H7 (cell line): ENCODE results near the gene CLIC3. TPM values are rescaled to one million over a fixed set of nuclear protein-coding genes. Genes with fewer than 3 reads are reported as not detected.

Source experiments
- DNase-seq: peaks from one replicate; pipeline ENCODE4 v3.0.0; 2012
- H3K27me3 ChIP-seq: 2 replicates; pipeline ENCODE4 v1.6.0; 2011; ENCODE audit warnings: mild to moderate bottlenecking, low read length; ENCODE audit not compliant: control insufficient read depth, insufficient read depth
- H3K36me3 ChIP-seq: replicated peaks from 2 replicates; pipeline ENCODE4 v1.5.1; 2011; ENCODE audit warnings: low read length; ENCODE audit not compliant: control insufficient read depth, insufficient read depth
- H3K4me3 ChIP-seq: 2 replicates; pipeline ENCODE4 v1.5.1; 2011; ENCODE audit warnings: low read depth, mild to moderate bottlenecking, control low read depth, low read length, moderate library complexity; ENCODE audit not compliant: insufficient read depth
- total RNA-seq: library from RNA; depleted of rRNA; stranded (reverse); fragments of >200 nt; shearing (Covaris generic); gene quantifications from 2 replicates; pipeline ENCODE4 v1.2.3, GENCODE V29; 2014

CLIC3 gene
- total RNA-seq, 1 experiment from 2014 or later = not detected

DNA sequence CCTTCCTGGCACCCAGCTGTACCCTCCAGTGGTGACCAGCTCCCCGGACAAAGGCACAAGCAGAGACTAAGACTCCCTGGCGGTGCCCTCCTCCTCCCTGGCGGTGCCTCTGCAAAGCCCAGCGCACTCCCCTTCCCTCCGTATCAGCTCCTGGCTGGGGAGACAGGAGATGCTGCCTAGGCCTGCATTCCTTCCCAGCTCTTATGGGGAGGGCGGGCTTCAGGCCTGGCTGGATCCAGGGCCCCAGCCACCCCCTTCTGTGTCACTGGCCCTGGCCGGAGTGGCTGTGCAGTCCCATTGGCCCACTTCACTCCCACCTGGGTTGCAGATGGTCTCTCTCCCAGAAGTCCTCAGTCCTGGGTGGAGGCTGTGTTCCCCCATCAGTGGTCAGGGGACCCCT lies 37.9 kb downstream of the CLIC3 start:
- Histone ChIP-seq H3K36me3 (no peaks in the 10 kb centered on the region), H3K4me3 (no peak overlapping the region), H3K27me3 (no peaks in the 10 kb centered on the region)
- DNase-seq = no peak

GRCh38 chr9:136957901-136958300 lies 38.5 kb downstream of the CLIC3 start:
- no peaks in the 10 kb centered on the region for H3K27me3 ChIP-seq
- H3K36me3 ChIP-seq = no peaks in the 10 kb centered on the region
- H3K4me3 ChIP-seq = no peak overlapping the region
- DNase-seq = no peak

GRCh38 chr9:136957461-136957860 lies 38.9 kb downstream of the CLIC3 start:
- no peak for DNase-seq
- H3K36me3 ChIP-seq = no peaks in the 10 kb centered on the region
- no peaks in the 10 kb centered on the region for H3K27me3 ChIP-seq
- no peak overlapping the region for H3K4me3 ChIP-seq

DNA sequence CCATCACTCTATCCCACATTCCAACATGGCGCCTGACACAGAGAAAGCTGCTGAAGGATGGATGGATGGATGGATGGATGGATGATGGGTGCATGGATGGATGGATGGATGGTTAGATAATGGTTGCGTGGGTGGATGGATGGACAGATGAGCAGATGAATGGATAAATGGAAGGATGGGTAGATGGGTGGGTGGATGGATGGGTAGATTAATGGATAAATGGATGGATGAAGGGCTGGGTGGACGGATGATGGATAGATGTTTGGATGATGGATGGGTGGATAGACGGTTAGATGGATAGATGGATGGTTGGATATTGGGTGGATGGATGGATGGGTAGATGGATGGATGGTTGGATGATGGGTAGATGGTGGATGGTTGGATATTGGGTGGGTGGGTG lies 39.8 kb downstream of the CLIC3 start:
- no peak for DNase-seq
- H3K36me3 ChIP-seq = no peaks in the 10 kb centered on the region
- H3K27me3 ChIP-seq = no peaks in the 10 kb centered on the region
- H3K4me3 ChIP-seq = no peak overlapping the region

- no peaks in the 10 kb centered on the region for H3K36me3 ChIP-seq
- DNase-seq = no peak
- H3K4me3 ChIP-seq = no peak overlapping the region
- no peaks in the 10 kb centered on the region for H3K27me3 ChIP-seq
Measured at GRCh38 chr9:136955943-136956335, 40.4 kb downstream of the CLIC3 start.

GRCh38 chr9:136955202-136955942 lies 41.0 kb downstream of the CLIC3 start:
- no peak for DNase-seq
- H3K36me3 ChIP-seq = no peaks in the 10 kb centered on the region
- H3K4me3 ChIP-seq = no peak overlapping the region
- H3K27me3 ChIP-seq = no peaks in the 10 kb centered on the region

GRCh38 chr9:136954270-136955083 lies 41.9 kb downstream of the CLIC3 start:
- DNase-seq = no peak
- no peaks in the 10 kb centered on the region for H3K36me3 ChIP-seq
- no peaks in the 10 kb centered on the region for H3K27me3 ChIP-seq
- no peak overlapping the region for H3K4me3 ChIP-seq

DNA sequence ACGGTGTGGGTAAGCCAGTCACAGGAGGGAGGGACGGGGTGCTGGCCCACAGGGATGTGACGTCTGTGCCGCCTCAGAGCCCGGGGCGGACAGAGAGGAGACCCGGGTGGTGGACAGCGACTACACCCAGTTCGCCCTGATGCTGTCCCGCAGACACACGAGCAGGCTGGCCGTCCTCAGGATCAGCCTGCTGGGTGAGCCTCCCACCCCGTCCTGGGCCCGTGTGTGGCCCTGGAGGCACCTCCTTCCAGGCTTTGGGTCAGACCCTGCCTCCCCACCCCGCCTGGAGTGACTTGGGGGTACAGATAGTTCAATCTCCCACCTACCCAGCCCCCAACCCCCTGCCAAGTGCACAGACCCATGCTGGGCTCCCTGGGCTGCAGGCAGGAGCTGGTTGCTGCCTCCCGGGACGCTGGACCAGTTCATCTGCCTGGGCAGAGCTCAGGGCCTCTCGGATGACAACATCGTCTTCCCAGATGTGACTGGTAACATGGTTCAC lies 42.5 kb downstream of the CLIC3 start:
- H3K27me3 ChIP-seq = no peaks in the 10 kb centered on the region
- no peaks in the 10 kb centered on the region for H3K36me3 ChIP-seq
- H3K4me3 ChIP-seq = no peak overlapping the region
- DNase-seq = no peak

DNA sequence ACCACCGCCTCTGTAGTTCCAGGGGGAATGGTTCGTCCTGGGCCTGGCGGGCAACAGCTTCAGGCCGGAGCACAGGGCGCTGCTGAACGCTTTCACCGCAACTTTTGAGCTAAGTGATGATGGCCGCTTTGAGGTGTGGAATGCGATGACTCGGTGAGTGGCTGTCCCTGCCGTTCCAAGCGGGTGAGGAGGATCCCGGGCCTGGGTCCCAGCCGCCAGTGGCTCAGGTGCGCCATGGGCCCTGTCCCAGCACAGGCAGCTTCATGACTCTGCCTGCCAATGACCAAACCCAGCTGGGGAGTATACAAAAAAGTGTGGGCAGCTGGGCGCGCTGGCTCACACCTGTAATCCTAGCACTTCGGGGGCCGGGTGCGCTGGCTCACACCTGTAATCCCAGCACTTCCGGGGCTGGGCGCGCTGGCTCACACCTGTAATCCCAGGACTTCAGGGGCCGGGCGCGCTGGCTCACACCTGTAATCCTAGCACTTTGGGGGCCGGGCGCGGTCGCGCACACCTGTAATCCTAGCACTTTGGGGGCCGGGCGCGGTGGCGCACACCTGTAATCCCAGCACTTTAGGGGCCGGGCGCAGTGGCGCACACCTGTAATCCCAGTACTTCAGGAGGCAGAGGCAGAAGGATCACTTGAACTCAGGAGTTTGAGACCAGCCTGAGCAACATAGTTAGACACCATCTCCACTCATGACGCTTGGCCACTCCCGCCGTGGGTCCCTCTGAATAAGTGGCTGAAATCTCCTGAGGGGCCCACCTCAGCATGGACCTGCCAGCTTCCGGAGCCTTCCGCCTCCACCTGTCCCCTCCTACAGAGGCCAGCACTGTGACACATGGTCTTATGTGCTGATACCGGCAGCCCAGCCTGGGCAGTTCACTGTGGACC lies 43.2 kb downstream of the CLIC3 start:
- H3K36me3 ChIP-seq = no peaks in the 10 kb centered on the region
- H3K27me3 ChIP-seq = no peaks in the 10 kb centered on the region
- H3K4me3 ChIP-seq = no peak overlapping the region
- no peak for DNase-seq

- Histone ChIP-seq H3K4me3 (no peak overlapping the region), H3K27me3 (no peaks in the 10 kb centered on the region), H3K36me3 (no peaks in the 10 kb centered on the region)
- no peak for DNase-seq
Measured at GRCh38 chr9:136952321-136952850, 44.0 kb downstream of the CLIC3 start.

- H3K4me3 ChIP-seq = no peak within 1 kb of the TSS
- H3K27me3 ChIP-seq = no peaks in the 10 kb centered on the region
- DNase-seq = no peak
- no peaks in the 10 kb centered on the region for H3K36me3 ChIP-seq
Measured at GRCh38 chr9:136951541-136952320, 44.6 kb downstream of the CLIC3 start, which contains the start of gene LCN12. TSS of gene LCN12 (plus strand) at chr9:136952273. CDS start at chr9:136952328, 55 bp downstream.

- Histone ChIP-seq H3K36me3 (no peaks in the 10 kb centered on the region), H3K27me3 (no peaks in the 10 kb centered on the region), H3K4me3 (peak overlapping the region; percentile 75)
- no peak for DNase-seq
Measured at GRCh38 chr9:136950656-136951276, 45.6 kb downstream of the CLIC3 start.
